HepG2 (cell line): Measurements from ENCODE around the gene RBM5. TPM values are rescaled to one million over a fixed set of nuclear protein-coding genes. Genes with fewer than 3 reads are reported as not detected.
A peak's percentile ranks its signal among the peaks of the same experiment; 100 is the strongest.

Experiments used
- ATAC-seq: fragments of 200-7000 bp; cut with Tn5 transposase; 3 replicates; pipeline ENCODE4 v1.9.1; 2020; ENCODE audit warnings: mild to moderate bottlenecking, moderate library complexity
- BruUV-seq: library from RNA; stranded (reverse); fragments of 400-500 nt; replicated peaks from 2 replicates; lab custom pipeline; 2021; lab: Mats Ljungman, UMichigan
- CTCF ChIA-PET: fragments of 300-600 bp; formaldehyde crosslinking; extraction: SDS; loops from one replicate; lab custom pipeline; 2021; ENCODE audit warnings: low total read pairs, inconsistent platforms, low intra/inter-chr PET ratio; lab: Yijun Ruan, JAX
- POLR2A ChIA-PET: fragments of 350-600 bp; sonication (Branson Sonifier 250); formaldehyde crosslinking; loops from one replicate; lab custom pipeline; 2020; ENCODE audit warnings: antibody characterized with exemption, inconsistent platforms; lab: Yijun Ruan, JAX
- DNase-seq: peaks from one replicate; pipeline ENCODE4 v3.0.0-alpha.2; 2015; ENCODE audit warnings: low spot score
- FAIRE-seq: peaks from 3 replicates; lab custom pipeline; 2011; peaks lifted over from hg19 to GRCh38; lab: Jason Lieb, UNC
- H2AFZ ChIP-seq: one replicate; pipeline ENCODE4 v1.6.1; 2011; ENCODE audit warnings: low read length, inconsistent platforms
- H3K27ac ChIP-seq: fragments of 300-600 bp; 3 replicates; pipeline ENCODE4 v1.8.0; 2011; ENCODE audit warnings: mixed run types, mild to moderate bottlenecking, mixed read lengths, low read length, inconsistent platforms; ENCODE audit not compliant: insufficient read depth; ENCODE audit errors: extremely low read length
- H3K27me3 ChIP-seq, 2 experiments: fragments of 200-600 bp in 1 of 2; 2 replicates in 1 of 2; 3 replicates in 1 of 2; pipeline versions ENCODE4 v1.6.0 to v1.8.0; 2011; ENCODE audit warnings: low read length in 2 of 2, mild to moderate bottlenecking in 2 of 2, moderate library complexity in 2 of 2, inconsistent platforms in 1 of 2; ENCODE audit not compliant: insufficient read depth in 2 of 2, control insufficient read depth in 1 of 2
- H3K36me3 ChIP-seq, 2 experiments: fragments of 200-600 bp in 1 of 2; replicated peaks in 1 of 2; 2 replicates in 1 of 2; 3 replicates in 1 of 2; pipeline versions ENCODE4 v1.5.1 to v1.8.0; 2011; ENCODE audit warnings: low read length in 2 of 2, inconsistent platforms in 1 of 2; ENCODE audit not compliant: insufficient read depth in 2 of 2, control insufficient read depth in 1 of 2
- H3K4me1 ChIP-seq: 2 replicates; pipeline ENCODE4 v1.5.1; 2012; ENCODE audit warnings: low read length, inconsistent platforms; ENCODE audit not compliant: insufficient read depth
- H3K4me2 ChIP-seq: 2 replicates; pipeline ENCODE4 v1.6.0; 2011; ENCODE audit warnings: low read depth, low read length, inconsistent platforms
- H3K4me3 ChIP-seq, 3 experiments: fragments of 200-600 bp in 1 of 3; sonication (generic), shearing (Covaris generic) in 1 of 3; replicated peaks in 1 of 3; 2 replicates each; pipeline ENCODE4 v1.5.1; 2011 to 2016; ENCODE audit warnings: low read length in 3 of 3, inconsistent platforms in 2 of 3, low read depth in 2 of 3, mild to moderate bottlenecking in 2 of 3, control low read depth in 1 of 3, mixed read lengths in 1 of 3; ENCODE audit not compliant: insufficient read depth in 1 of 3
- H3K79me2 ChIP-seq: one replicate; pipeline ENCODE4 v1.6.1; 2011; ENCODE audit warnings: low read length, inconsistent platforms; ENCODE audit not compliant: insufficient read depth
- H3K9ac ChIP-seq: 2 replicates; pipeline ENCODE4 v1.6.0; 2011; ENCODE audit warnings: mild to moderate bottlenecking, low read depth, low read length, inconsistent platforms; ENCODE audit not compliant: insufficient read depth
- H3K9me3 ChIP-seq: 2 replicates; pipeline ENCODE4 v1.5.1; 2012; ENCODE audit warnings: mild to moderate bottlenecking, low read length
- H4K20me1 ChIP-seq: 2 replicates; pipeline ENCODE4 v1.6.0; 2011; ENCODE audit warnings: inconsistent platforms, mild to moderate bottlenecking, low read length, moderate library complexity; ENCODE audit not compliant: insufficient read depth
- PAXIP1 ChIP-seq: sonication (generic); formaldehyde crosslinking; conservative IDR thresholded peaks from 2 replicates; pipeline ENCODE4 v1.4.0; 2020; ENCODE audit warnings: mild to moderate bottlenecking, missing genetic modification reagents, moderate library complexity
- POGK ChIP-seq: sonication (generic); formaldehyde crosslinking; conservative IDR thresholded peaks from 2 replicates; pipeline ENCODE4 v1.8.0; 2022; ENCODE audit warnings: mild to moderate bottlenecking, moderate library complexity, missing genetic modification reagents
- RBFOX2 ChIP-seq: fragments of 200-400 bp; formaldehyde crosslinking; IDR thresholded peaks from 2 replicates; pipeline ENCODE4 v1.6.1; 2017; ENCODE audit warnings: low read depth, mild to moderate bottlenecking, low read length
- WGBS: methylation state at CpG from one replicate; pipeline ENCODE4 v1.1.6; 2017; ENCODE audit warnings: low lambda C conversion rate; 5-methylcytosine and 5-hydroxymethylcytosine counted together
- in situ Hi-C: cut with HindIII; loops from 2 replicates; pipeline ENCODE4 v1.10.0; 2017; ENCODE audit warnings: low pct_unique_long_range_greater_than_20kb; ENCODE audit not compliant: extremely low pct_ligation_motif_present
- intact Hi-C: fragments of 100-400 bp; cut with micrococcal nuclease; formaldehyde crosslinking; loops from one replicate; pipeline ENCODE4 v1.10.0; 2022; ENCODE audit not compliant: unreplicated experiment
- polyA plus RNA-seq, 8 experiments: library from polyadenylated mRNA; depleted of rRNA in 3 of 8; stranded (reverse) in 7 of 8; unstranded in 1 of 8; fragments of >200 nt; fragmentation: Illumina TruSeq in 4 of 8; extraction: Trizol in 4 of 8; gene quantifications; 2 replicates each; pipeline versions ENCODE4 v1.2.1 to v1.2.3, GENCODE V29; 2011 to 2016; ENCODE audit warnings: low read depth in 4 of 8, missing spikeins in 1 of 8, mixed read lengths in 1 of 8; ENCODE audit not compliant: insufficient read depth in 1 of 8
- total RNA-seq, 5 experiments: library from RNA; depleted of rRNA; stranded (reverse); fragments of >200 nt; fragmentation: Illumina TruSeq; extraction: Trizol; gene quantifications; 2 replicates each; pipeline ENCODE4 v1.2.3, GENCODE V29; 2016; ENCODE audit warnings: low read depth in 1 of 5

Gene RBM5
- total and polyA plus RNA-seq, 2 of the 13 experiments (the other 11 are each of a cell fraction or from before 2014, with no cell fraction given): 106 to 204 TPM

GRCh38 chr3:50100386-50100785 lies 11.7 kb downstream of the RBM5 start (continued):
- no peak for TF ChIP-seq PAXIP1
- TF ChIP-seq, all 625 proteins: peak for 0

DNA sequence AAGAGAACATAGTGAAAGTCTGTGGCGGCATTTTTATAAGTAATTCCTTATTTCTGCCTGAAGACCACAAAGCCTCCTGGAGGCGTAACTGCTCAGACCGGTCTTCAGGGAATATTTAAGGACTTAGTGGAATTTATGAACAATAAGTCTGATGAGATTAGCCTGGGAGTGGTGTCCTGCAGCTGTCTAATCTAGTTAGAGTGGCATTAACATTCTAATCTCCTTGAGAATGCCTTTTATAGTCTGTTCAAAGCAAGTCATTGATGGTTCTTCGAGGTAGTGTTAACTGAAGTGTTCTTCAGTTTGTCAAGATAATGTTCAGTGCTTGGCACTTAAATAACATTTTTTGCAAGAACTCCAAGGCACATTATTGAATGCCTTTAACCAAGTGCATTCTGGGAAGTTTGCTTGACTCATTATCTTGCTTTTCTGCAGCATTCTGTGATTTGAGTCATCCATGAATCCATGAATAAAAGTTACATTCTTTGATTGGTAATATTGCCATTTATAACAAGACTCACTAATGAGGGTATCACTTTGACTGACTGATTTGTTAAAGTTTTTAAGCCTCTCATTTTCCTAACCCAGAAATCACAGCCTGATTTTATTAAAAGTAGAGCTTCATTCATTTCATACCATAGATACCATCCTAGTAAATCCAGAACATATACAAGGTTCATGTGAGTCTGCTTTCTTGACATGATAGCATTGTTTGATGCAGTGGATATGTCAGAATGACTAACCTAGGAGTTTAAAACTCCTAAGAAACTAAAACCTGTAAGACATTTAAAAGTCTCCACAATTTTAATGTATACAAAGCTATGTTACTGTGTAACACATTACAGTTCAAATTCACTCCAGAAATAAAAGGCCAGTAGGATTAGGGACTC lies 12.5 kb downstream of the RBM5 start:
- H3K4me1 ChIP-seq: no peaks in the 10 kb centered on the region
- in situ Hi-C loops (no loop called here), intact Hi-C loops (no loop called here)
- WGBS: 98% methylated on average over 4 of the region's 4 CpGs
- peaks cover 27 to 83% of the 10 kb centered on the region in 2 experiments for H3K36me3 ChIP-seq
- H2AFZ ChIP-seq: no peak overlapping the region
- ChIA-PET CTCF (no interaction called here), POLR2A (interaction anchor here (1.7 kb wide), 1 partner anchor 19 kb away, joined by 4 read pairs; no protein-coding TSS in a partner anchor)
- BruUV-seq: no TSS peak
- no peaks in the 10 kb centered on the region for H3K9me3 ChIP-seq
- no peaks in the 10 kb centered on the region for H4K20me1 ChIP-seq
- DNase-seq (no peak), FAIRE-seq (no peak), ATAC-seq (no peak)
- H3K27me3 ChIP-seq: no peaks in the 10 kb centered on the region
- H3K9ac ChIP-seq: no peak overlapping the region
- TF ChIP-seq RBFOX2: peak; percentile 47
- no peak for TF ChIP-seq POGK (CRISPR knock-in tag)
- H3K79me2 ChIP-seq: peaks cover 5% of the 10 kb centered on the region
- no peak overlapping the region for H3K4me2 ChIP-seq
- H3K4me3 ChIP-seq: no peak overlapping the region
- no peak overlapping the region for H3K27ac ChIP-seq
